Panc1 (cell line): ENCODE data around the gene LYRM4. TPM values are rescaled to one million over a fixed set of nuclear protein-coding genes. Genes with fewer than 3 reads are reported as not detected.

ENCODE experiments used
- ATAC-seq: fragments of 200-7000 bp; cut with Tn5 transposase; 2 replicates; pipeline ENCODE4 v1.9.1; 2020; ENCODE audit warnings: mild to moderate bottlenecking, moderate library complexity
- BruUV-seq: library from RNA; stranded (reverse); fragments of 400-500 nt; replicated peaks from 2 replicates; lab custom pipeline; 2021; lab: Mats Ljungman, UMichigan
- CTCF ChIA-PET: fragments of 300-600 bp; sonication (Branson Sonifier 250); formaldehyde crosslinking; loops from one replicate; lab custom pipeline; 2022; ENCODE audit warnings: antibody characterized with exemption; lab: Charles Lee
- POLR2A ChIA-PET: fragments of 300-600 bp; sonication (Branson Sonifier 250); formaldehyde crosslinking; loops from one replicate; lab custom pipeline; 2022; ENCODE audit warnings: antibody characterized with exemption; lab: Charles Lee
- DNase-seq: peaks from one replicate; pipeline ENCODE4 v3.0.0-alpha.2; 2010; ENCODE audit warnings: low read depth, low spot score
- H3K27ac ChIP-seq: 2 replicates; pipeline ENCODE4 v1.5.1; 2011; ENCODE audit warnings: mild to moderate bottlenecking, low read length, inconsistent platforms
- H3K27me3 ChIP-seq: fragments of 200-500 bp; sonication (Bioruptor generic); 2 replicates; pipeline ENCODE4 v1.6.0; 2014; ENCODE audit warnings: low read length, inconsistent platforms; ENCODE audit not compliant: control insufficient read depth, insufficient read depth
- H3K36me3 ChIP-seq: fragments of 200-500 bp; sonication (Bioruptor generic); 2 replicates; pipeline ENCODE4 v1.5.1; 2014; ENCODE audit warnings: inconsistent platforms, mild to moderate bottlenecking, low read length, moderate library complexity; ENCODE audit not compliant: control insufficient read depth, insufficient read depth
- H3K4me1 ChIP-seq: 2 replicates; pipeline ENCODE4 v1.5.1; 2011; ENCODE audit warnings: inconsistent platforms, mild to moderate bottlenecking, low read length, moderate library complexity; ENCODE audit not compliant: control insufficient read depth, insufficient read depth
- H3K4me3 ChIP-seq, 2 experiments: 2 replicates each; pipeline ENCODE4 v1.5.1; 2011 to 2012; ENCODE audit warnings: low read depth in 2 of 2, low read length in 2 of 2, mild to moderate bottlenecking in 2 of 2, inconsistent platforms in 1 of 2, moderate library complexity in 1 of 2
- H3K9me3 ChIP-seq: fragments of 200-500 bp; sonication (Bioruptor generic); 2 replicates; pipeline ENCODE4 v1.5.1; 2014; ENCODE audit warnings: low read depth, mild to moderate bottlenecking, inconsistent platforms, low read length, moderate library complexity; ENCODE audit not compliant: control insufficient read depth, insufficient read depth
- CTCF ChIP-seq: fragments of 450-650 bp; IDR thresholded peaks from 2 replicates; pipeline ENCODE4 v1.5.1; 2017; ENCODE audit warnings: mild to moderate bottlenecking
- POLR2AphosphoS5 ChIP-seq: IDR thresholded peaks from 2 replicates; pipeline ENCODE4 v1.6.1; 2012; ENCODE audit warnings: mild to moderate bottlenecking, low read depth, low read length, moderate library complexity
- REST ChIP-seq, 2 experiments: IDR thresholded peaks; 2 replicates each; pipeline ENCODE4 v1.6.1; 2011 to 2012; ENCODE audit warnings: low read depth in 2 of 2, control low read depth in 1 of 2, low read length in 1 of 2, mild to moderate bottlenecking in 1 of 2, moderate library complexity in 1 of 2; ENCODE audit not compliant: insufficient read depth in 1 of 2
- SIN3A ChIP-seq: IDR thresholded peaks from 2 replicates; pipeline ENCODE4 v1.6.1; 2012; ENCODE audit warnings: low read depth, mild to moderate bottlenecking, low read length, moderate library complexity, borderline replicate concordance; ENCODE audit not compliant: insufficient read depth
- TCF7L2 ChIP-seq: IDR thresholded peaks from 2 replicates; pipeline ENCODE4 v1.6.1; 2011; ENCODE audit warnings: mild to moderate bottlenecking, low read depth, low read length, inconsistent platforms
- in situ Hi-C: cut with HindIII; loops from 2 replicates; pipeline ENCODE4 v1.10.0; 2016; ENCODE audit warnings: low sequenced_read_pairs, low pct_unique_long_range_greater_than_20kb
- intact Hi-C: fragments of 100-400 bp; cut with micrococcal nuclease; formaldehyde crosslinking; loops from one replicate; pipeline ENCODE4 v1.10.0; 2022; ENCODE audit not compliant: unreplicated experiment
- total RNA-seq: library from RNA; stranded (reverse); gene quantifications from one replicate; pipeline ENCODE4 v1.2.1, GENCODE V29; 2021; ENCODE audit not compliant: unreplicated experiment

The LYRM4 gene
- total RNA-seq, 1 experiment from 2014 or later, result 27.4 TPM

- ATAC-seq, result no peak
- TF ChIP-seq TCF7L2, result no peak
- no peak for TF ChIP-seq SIN3A
- no peak for TF ChIP-seq CTCF
- TF ChIP-seq REST (IDR thresholded peaks at IDR 0.05; ENCODE audit: insufficient read depth in 1 of 2, low read depth in 2 of 2, low read length in 1 of 2), result no peak
- no peak for TF ChIP-seq POLR2AphosphoS5
- H3K9me3 ChIP-seq, result no peaks in the 10 kb centered on the region
- intact Hi-C loops (no loop called here), in situ Hi-C loops (no loop called here)
- ChIA-PET POLR2A (interaction anchor here (0.6 kb wide), 1 partner anchor 221 kb away, joined by 4 read pairs; no protein-coding TSS in a partner anchor), CTCF (no interaction called here)
- no TSS peak for BruUV-seq
- no peak overlapping the region for H3K4me3 ChIP-seq
- no peaks in the 10 kb centered on the region for H3K36me3 ChIP-seq
- no peaks in the 10 kb centered on the region for H3K4me1 ChIP-seq
- H3K27ac ChIP-seq, result no peak overlapping the region
- DNase-seq, result no peak
- no peaks in the 10 kb centered on the region for H3K27me3 ChIP-seq
Measured at GRCh38 chr6:5290097-5290496, 29.3 kb upstream of the LYRM4 start.

GRCh38 chr6:5287966-5288297 is 27.2 kb upstream of the LYRM4 start:
- H3K4me3 ChIP-seq, result no peak overlapping the region
- POLR2A ChIA-PET, result no interaction called here
- no peaks in the 10 kb centered on the region for H3K9me3 ChIP-seq
- intact Hi-C loops (no loop called here), in situ Hi-C loops (no loop called here)
- H3K36me3 ChIP-seq, result no peaks in the 10 kb centered on the region
- no TSS peak for BruUV-seq
- TF ChIP-seq SIN3A (no peak), POLR2AphosphoS5 (no peak), REST (IDR thresholded peaks at IDR 0.05; ENCODE audit: insufficient read depth in 1 of 2, low read depth in 2 of 2, low read length in 1 of 2) (no peak), TCF7L2 (no peak), CTCF (no peak)
- no peak overlapping the region for H3K27ac ChIP-seq
- DNase-seq, result no peak
- CTCF ChIA-PET, result no interaction called here
- no peaks in the 10 kb centered on the region for H3K27me3 ChIP-seq
- ATAC-seq, result no peak
- no peaks in the 10 kb centered on the region for H3K4me1 ChIP-seq
